HG03095 (cell line): Measurements from ENCODE around the gene IGSF22.

Source experiments
- ATAC-seq: cut with Tn5 transposase; IDR thresholded peaks from one replicate; pipeline ENCODE4 v1.9.1; 2021; ENCODE audit warnings: moderate library complexity; ENCODE audit not compliant: unreplicated experiment

Gene IGSF22

GRCh38 chr11:18745251-18745650 is 19.3 kb upstream of the IGSF22 start:
- ATAC-seq = no peak

- ATAC-seq = no peak
Observed at GRCh38 chr11:18743900-18744514, 18.0 kb upstream of the IGSF22 start.

- ATAC-seq = no peak
Observed at GRCh38 chr11:18743365-18743764, 17.4 kb upstream of the IGSF22 start.

- ATAC-seq = no peak
Observed at GRCh38 chr11:18741783-18742182, 15.8 kb upstream of the IGSF22 start.

- no peak for ATAC-seq
Observed at GRCh38 chr11:18739685-18740084, 13.7 kb upstream of the IGSF22 start.

GRCh38 chr11:18737642-18738041 is 11.7 kb upstream of the IGSF22 start:
- no peak for ATAC-seq

GRCh38 chr11:18736590-18737148 is 10.7 kb upstream of the IGSF22 start:
- no peak for ATAC-seq

GRCh38 chr11:18733202-18733601 is 7.2 kb upstream of the IGSF22 start:
- no peak for ATAC-seq

GRCh38 chr11:18731949-18732821 is 6.2 kb upstream of the IGSF22 start:
- no peak for ATAC-seq

- no peak for ATAC-seq
Observed at GRCh38 chr11:18731441-18731840, 5.5 kb upstream of the IGSF22 start.

GRCh38 chr11:18730020-18730419 is 4.0 kb upstream of the IGSF22 start:
- no peak for ATAC-seq

GRCh38 chr11:18729426-18729825 is 3.4 kb upstream of the IGSF22 start:
- ATAC-seq = no peak

- no peak for ATAC-seq
Observed at GRCh38 chr11:18728658-18729057, 2.7 kb upstream of the IGSF22 start.

- no peak for ATAC-seq
Observed at GRCh38 chr11:18727479-18728236, 1.7 kb upstream of the IGSF22 start.

- no peak for ATAC-seq
Observed at GRCh38 chr11:18723991-18724390, 2.0 kb downstream of the IGSF22 start.

- no peak for ATAC-seq
Observed at GRCh38 chr11:18722293-18722637, 3.7 kb downstream of the IGSF22 start.

GRCh38 chr11:18721561-18722292 is 4.3 kb downstream of the IGSF22 start:
- ATAC-seq = peak; percentile 77

- ATAC-seq = peak; percentile 65
Observed at GRCh38 chr11:18720808-18721560, 5.0 kb downstream of the IGSF22 start.

GRCh38 chr11:18720091-18720807 is 5.7 kb downstream of the IGSF22 start:
- ATAC-seq = no peak
